NCI-H2029 treated with DMSO at 0.1 percent for 48 hours (cell line): ENCODE results near the gene ILF2.
"Not testable (repeated sequence)": the region's sequence is repeated elsewhere in the genome, so short reads cannot be mapped to it uniquely, and the experiment has no call there.

Source experiments
- DNase-seq: peaks from one replicate; lab custom pipeline; 2025; lab: John Stamatoyannopoulos, UW

The ILF2 gene

DNA sequence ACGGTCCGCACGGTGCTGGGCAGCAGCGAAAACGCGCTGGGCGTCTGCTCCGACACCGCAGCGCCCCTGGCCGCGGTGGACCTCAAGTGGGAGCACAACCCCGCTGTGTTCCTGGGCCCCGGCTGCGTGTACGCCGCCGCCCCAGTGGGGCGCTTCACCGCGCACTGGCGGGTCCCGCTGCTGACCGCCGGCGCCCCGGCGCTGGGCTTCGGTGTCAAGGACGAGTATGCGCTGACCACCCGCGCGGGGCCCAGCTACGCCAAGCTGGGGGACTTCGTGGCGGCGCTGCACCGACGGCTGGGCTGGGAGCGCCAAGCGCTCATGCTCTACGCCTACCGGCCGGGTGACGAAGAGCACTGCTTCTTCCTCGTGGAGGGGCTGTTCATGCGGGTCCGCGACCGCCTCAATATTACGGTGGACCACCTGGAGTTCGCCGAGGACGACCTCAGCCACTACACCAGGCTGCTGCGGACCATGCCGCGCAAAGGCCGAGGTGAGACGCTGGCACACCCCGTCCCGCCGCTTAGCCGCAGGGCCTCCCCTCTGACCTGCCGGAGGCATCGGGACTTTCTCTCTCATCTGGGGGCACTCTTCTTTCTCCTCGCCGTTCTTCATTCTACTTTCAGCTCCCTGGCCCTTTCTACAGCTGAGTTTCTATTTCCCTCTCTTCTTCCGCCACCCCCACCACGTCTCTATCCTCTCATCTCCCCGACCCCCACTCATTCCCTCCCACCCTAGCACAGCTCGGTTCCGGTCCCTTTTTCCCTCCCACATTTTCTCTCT, 8.7 kb upstream of the ILF2 start:
- no peak for DNase-seq

DNA sequence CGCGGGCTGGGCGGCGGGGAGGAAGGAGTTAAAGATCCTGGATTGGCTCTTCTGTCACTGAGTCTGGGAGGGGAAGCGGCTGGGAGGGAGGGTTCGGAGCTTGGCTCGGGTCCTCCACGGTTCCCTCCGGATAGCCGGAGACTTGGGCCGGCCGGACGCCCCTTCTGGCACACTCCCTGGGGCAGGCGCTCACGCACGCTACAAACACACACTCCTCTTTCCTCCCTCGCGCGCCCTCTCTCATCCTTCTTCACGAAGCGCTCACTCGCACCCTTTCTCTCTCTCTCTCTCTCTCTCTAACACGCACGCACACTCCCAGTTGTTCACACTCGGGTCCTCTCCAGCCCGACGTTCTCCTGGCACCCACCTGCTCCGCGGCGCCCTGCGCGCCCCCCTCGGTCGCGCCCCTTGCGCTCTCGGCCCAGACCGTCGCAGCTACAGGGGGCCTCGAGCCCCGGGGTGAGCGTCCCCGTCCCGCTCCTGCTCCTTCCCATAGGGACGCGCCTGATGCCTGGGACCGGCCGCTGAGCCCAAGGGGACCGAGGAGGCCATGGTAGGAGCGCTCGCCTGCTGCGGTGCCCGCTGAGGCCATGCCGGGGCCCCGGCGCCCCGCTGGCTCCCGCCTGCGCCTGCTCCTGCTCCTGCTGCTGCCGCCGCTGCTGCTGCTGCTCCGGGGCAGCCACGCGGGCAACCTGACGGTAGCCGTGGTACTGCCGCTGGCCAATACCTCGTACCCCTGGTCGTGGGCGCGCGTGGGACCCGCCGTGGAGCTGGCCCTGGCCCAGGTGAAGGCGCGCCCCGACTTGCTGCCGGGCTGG, 7.9 kb upstream of the ILF2 start, which contains the start of gene NPR1:
TSS of gene NPR1 (plus strand) at position 170 of the 818 bp plus-strand sequence. CDS start at position 591, 421 bp downstream.
- no peak for DNase-seq

DNA sequence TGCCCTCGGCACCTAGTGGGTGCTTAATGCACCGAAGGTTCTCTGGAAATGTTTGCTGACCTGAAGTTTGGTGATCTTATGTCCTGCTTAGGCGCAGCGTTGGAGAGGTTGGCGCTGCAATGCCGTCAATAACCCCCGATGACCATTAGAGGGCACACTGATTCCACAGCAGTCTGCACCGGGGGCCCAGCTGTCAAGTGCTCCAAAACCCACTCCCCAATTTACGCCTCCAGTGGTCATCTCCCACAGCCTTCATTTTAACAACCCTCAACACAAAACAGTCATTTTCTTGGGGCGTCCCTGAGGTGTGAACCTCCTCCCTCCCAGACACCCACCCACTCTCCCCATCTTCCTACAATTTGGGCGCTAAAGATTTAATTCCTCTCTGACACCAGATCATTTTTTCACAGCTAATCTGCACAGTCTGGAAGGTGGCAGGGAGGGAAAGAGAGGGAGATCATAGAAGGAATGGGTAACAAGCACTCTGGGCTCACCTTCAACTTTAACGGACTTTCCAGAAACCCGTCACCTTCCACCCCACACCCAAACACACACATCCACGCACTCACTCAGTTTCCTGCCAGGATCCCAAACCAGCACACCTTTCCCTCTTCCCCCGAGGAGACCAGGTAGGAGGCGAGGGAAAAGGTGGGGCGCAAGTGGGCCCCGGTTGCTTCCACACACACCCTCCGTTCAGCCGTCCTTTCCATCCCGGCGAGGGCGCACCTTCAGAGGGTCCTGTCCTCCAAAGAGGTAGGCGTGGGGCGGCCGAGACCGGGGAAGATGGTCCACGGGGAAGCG, 7.1 kb upstream of the ILF2 start:
- DNase-seq: peak; percentile 17

DNA sequence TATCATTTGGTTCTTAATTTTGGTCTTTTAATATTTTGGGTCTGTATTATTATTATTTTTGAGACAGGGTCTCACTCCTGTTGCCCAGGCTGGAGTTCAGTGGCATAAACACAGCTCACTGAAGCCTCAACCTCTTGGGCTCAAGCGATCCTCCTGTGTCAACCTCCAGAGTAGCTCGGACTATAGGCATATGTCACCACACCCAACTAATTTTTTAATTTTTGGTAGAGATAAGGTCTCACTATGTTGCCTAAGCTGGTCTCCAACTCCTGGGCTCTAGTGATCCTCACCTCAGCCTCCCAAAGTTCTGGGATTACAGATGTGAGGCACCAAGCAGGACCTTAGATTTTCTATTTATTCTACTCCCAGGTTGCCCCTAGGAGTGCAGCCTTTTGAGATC, 2.7 kb upstream of the ILF2 start:
- no peak for DNase-seq

DNA sequence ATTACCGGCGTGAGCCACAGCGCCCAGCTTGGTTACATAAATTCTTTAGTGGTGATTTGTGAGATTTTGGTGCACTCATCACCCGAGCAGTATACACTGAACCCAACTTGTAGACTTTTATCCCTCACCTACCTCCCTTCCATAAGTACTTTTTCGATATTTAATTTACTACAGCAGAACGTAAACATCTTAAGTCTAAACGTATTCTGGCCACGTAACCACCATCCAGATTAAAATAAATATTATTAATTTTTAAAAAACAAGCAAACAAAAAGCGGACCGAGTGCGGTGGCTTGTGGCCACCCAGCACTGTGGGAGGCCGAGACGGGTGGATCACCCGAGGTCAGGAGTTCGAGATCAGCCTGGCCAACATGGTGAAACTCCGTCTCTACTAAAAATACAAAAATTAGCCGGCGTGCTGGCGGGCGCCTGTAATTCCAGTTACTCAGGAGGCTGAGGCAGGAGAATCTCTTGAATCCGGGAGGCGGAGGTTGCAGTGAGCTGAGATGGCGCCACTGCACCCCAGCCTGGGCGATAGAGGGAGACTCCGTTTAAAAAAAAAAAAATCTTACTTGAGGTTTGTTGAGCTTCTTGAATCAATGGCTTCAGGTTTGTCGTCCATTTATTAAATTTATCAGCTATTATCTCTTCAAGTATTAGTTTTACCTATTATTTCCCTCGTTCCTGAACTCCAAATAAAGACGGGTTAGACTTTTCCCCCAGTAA, 998 bp upstream of the ILF2 start:
- peak; percentile 70 for DNase-seq

DNA sequence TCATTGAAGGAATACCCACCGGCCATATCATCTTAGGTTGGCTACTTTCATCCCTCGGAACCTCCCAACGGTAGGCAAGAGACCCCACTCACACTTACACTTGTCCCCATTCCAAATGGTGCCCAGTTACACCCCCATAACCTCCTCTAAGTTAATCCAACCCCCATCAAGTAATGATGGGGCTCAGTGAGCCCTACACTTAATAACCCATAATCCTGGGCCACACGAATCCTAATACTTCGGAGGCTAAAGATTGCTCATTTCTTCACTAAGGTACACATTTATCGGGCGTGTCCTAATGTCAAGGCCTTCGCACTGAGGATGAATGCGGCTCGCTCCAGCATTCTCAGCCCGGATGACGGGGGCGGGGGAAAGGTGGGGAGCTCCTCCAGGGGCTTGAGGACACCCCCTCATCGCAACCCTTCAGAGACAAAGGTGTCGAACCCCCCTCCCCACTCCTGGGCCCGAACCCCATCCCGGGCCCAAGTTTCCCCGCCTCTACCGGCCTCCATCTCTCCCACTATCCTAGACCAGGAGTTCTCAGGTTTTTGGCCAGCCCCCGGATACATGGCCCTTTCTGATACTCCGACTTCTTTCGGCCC, 435 bp downstream of the ILF2 start:
- DNase-seq: no peak

DNA sequence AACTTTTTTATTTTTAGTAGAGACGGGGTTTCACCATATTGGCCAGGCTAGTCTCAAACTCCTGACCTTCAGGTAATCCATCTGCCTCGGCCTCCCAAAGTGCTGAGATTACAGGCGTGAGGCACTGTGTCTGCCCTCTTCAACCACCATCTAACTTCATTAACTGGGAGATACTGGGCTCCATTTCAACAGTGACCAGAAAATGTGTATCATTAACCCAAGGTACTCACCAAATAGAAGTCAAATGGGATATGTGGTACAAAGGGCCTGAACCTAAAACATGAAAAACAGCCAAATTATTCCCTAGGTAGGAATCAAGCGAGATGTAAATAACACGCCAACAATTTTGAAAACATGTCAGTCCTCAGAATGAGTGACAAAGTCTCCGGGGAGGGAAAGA, 1.2 kb downstream of the ILF2 start:
- DNase-seq: no peak

DNA sequence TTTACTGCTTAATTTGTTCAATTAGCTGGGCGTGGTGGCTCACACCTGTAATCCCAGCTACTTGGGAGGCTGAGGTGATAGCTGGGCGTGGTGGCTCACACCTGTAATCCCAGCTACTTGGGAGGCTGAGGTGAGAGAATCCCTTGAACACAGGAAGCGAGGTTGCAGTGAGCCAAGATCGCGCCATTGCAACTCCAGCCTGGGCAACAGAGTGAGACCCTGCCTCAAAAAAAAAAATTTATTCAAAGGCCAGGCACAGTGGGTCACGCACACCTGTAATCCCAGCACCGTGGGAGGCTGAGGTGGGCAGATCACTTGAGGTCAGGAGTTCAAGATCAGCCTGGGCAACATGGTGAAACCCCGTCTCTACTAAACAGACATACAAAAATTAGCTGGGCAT, 2.1 kb downstream of the ILF2 start:
- DNase-seq: not testable (repeated sequence)

DNA sequence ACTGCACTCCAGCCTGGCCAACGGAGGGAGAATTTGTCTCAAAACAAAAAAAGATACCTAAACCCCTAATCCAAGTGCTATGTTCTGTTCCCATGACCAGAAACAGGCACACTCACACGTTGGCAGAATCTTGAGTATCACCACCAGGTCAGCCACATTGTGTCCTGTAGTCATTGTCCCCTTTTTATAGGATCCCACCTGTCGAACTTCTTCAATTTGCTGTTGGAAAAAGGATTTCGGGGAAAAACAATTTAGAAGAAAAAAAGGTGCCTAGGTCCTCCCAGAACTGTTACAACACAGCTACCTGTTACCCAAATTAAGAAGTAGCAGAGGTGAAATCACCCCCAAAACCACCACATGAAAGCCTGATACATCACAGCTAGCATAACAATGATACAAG, 3.4 kb downstream of the ILF2 start:
- DNase-seq: no peak

DNA sequence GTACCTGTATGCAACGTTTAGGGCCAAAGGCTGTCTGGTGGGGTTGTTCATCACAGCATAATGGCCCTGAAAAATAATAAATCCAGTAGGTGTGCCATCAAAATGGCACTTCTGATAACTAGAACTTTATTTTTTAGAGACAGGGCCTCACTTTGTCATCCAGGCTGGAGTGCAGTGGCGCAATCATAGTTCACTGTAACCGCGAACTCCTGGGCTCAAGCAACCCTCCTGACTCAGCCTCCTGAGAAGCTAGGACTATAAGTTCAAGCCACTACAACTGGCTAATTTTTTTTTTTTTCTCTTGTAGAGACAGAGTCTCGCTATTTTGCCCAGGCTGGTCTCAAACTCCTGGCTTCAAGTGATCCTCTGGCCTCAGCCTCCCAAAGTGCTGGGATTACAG, 7.6 kb downstream of the ILF2 start:
- DNase-seq: no peak

DNA sequence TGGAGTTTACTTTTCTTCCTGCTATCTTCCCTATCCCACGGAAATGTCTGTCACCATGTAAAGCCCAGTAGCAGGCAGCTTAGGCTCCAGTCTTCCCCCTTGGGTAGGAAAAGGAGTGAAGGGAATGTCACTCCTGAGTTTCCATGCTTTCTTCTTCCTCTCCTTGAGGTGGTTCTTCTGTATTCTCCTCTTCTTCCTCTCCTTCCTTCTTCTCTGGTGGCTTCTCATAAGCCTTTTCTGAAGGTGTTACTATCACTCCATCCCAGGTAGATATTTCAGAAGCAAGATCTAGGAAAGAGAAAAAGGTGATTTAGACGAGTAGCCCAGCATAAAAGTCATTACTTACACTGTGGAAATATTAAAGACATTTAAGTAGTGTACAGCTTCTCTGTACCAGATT, 8.5 kb downstream of the ILF2 start:
- no peak for DNase-seq

DNA sequence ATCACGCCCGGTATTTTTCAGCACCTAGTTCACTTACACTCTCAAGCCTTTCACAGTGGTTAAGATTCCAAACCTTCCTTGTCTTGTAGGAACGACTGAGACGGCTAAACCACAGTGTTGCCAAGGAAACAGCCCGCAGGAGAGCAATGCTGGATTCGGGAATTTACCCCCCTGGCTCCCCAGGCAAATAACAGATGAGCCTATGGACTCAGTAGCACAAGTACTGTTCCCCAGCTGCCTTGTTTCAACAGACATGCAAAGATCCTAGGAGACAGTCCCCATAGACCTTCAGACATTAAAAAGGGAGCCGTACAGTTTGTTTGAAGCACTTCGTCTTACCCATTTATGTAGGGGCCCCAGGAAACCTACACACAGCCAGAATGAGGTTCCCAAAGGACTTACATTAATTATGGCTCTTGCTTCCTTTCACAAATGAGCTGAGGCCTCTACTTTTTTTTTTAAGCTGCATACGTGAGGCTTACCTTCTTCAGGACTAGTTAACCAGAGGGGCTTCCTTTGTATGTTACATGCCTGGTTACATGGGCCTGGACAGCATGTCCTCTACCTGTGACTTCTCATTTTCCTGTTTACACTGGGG, 9.6 kb downstream of the ILF2 start:
- no peak for DNase-seq

DNA sequence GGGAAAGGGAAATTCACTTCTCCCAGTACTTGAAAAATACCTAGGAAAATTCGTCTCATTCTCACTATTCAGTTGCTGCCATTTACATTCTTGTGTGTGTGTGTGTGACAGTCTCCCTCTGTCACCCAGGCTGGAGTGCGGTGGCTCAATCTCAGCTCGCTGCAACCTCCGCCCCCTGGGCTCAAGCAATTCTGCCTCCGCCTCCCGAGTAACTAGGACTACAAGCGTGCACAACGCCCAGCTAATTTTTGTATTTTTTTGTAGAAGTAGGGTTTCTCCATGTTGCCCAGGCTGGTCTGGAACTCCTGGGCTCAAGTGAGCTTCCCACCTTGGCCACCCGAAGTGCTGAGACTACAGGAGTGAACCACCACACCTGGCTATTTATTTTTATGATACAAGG, 11.1 kb downstream of the ILF2 start:
- no peak for DNase-seq

DNA sequence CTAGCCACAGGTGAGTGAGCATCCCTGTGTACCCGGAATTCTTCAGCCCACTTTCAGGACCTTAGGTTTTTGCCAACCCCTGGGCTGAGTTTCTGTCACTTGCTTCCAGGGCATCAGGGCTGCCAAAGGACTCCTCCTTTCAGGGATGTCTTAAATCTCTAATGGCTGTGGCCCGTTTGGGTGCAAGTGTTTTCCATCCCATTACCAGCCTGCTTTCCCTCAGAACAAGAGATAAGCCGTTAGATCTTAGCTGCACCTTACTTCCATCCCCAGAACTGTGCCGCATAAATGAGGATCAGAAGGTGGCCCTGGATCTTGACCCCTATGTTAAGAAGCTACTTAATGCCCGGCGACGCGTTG, 11.6 kb downstream of the ILF2 start:
- no peak for DNase-seq

DNA sequence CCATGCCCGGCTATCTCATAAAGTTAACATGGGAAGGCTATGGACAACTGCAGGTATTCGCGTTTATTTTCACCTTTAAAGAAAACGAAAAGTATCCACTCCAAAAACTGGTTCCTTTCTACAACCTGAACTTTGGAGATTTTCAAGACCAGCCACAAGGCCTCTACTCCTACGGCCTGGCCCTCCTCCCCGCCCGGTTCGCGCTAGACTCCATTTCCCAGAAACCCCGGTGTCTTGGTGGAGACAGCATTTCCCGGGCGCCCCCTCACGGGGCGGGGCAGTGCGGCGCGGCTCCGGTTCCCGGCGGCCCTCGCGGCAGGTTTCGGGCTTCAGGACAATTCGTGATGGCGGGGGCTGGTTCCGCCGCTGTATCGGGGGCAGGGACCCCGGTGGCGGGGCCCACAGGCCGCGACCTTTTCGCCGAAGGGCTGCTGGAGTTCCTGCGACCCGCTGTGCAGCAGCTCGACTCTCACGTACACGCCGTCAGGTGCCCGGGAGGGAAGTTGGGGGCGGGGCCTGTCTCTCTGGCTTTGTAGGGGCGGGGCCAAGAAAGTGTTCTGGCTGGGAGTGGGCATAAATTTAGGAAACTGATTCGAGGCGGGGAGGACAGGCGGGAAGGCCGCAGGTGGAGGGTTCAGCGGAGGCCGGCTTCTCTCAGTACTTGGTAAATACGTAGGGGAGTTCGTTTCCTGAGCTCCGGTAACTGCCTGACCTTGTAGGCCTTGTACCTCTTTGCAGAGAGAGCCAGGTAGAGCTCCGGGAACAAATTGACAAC, 12.2 kb downstream of the ILF2 start, which contains the start of gene SNAPIN:
TSS of gene SNAPIN (plus strand) at position 304 of the 775 bp plus-strand sequence. CDS start at position 345, 41 bp downstream.
- peak; percentile 72 for DNase-seq

DNA sequence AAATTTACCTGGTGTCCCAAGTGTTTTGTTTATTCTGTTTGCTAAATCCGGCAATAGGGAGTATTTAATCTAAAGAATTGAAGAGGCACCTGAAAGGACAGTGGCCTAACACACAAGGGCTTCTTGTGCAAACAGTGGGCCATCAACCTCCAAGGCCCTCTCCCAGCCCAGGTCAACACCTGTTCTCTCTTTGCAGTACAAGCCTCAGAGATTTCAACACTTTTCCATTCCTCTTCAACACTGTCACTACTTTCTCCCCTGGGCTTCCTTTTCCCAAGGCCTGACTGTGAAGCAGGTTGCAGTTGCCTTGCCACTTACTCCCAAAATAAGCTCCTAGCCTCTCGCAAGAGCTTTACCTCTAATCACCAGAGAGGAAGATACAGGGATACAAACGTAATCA, 15.5 kb downstream of the ILF2 start:
- DNase-seq: peak; percentile 34

DNA sequence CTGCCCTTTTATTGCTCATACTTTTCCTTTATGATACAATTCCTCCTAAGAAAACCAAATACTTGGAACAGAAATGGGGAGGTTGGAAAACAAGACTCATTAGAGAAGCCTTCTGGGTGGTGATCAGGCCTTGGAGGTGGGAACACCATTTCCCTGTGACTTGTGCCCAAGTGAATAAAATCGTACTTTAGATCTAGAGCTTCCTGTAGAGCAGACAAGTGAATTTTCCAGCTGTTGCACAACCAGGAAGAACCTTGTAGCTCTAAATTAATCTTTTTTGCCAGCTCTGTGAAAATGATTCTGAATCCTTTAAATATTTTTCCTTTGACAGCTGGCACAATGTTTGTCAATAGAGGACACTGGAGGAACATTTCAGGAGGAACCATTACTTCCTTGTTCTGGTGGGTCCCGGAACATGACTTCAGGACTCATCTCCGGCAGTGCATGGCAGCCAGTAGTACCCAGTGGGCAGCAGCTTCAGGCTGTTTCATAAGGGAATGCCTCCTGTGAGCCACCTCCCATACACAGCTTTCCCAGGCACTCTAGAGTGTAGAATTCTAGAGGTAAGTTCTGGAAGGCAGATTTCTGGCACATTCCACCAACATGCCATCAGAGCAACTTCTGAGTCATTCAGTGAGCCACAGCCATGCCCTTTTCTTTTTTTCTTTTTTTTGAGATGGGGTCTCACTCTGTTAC, 17.8 kb downstream of the ILF2 start:
- DNase-seq: no peak

DNA sequence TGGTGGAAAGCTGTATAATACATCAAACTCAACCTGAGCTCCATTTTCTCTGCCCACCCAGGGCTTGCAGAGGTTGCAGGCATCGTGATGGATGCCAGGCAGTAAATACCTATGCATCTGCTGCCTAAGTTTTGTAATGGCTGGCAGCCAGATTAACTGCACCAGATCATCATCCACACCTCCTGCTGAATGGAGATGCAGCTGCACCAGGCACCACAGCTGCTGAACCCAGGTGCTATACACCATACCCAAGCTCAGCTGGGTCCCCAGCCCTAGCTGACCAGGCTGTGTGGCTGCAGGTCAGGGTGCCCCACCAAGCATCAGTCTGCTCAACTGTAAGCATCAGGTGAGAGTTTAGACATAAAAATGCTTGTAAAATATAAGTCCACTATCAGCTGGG, 19.0 kb downstream of the ILF2 start:
- DNase-seq: no peak

DNA sequence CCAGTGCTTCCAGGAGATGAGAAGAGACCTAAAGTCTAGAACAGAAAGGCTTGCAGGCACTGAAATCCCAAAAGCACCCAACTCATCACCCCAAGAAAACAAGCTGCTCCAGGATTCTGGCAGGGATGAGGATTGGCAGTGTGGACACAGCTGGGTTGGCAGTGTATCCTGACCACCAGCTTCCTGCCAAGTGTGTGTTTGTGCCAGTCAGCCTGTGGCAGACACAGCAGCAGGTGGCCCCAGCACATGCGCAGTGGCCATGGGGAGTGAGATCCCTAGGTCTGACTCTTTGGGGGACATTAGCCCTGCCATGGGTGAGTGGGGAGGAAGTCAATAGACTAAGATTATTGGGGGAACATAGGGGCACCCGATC, 20.9 kb downstream of the ILF2 start:
- peak; percentile 84 for DNase-seq
